NCI-H2227 (cell line): Measurements from ENCODE around the gene AMFR.
"Not testable (repeated sequence)": the region's sequence is repeated elsewhere in the genome, so short reads cannot be mapped to it uniquely, and the experiment has no call there.

Source experiments
- DNase-seq: peaks from one replicate; lab custom pipeline; 2025; ENCODE audit not compliant: unreplicated experiment; lab: John Stamatoyannopoulos, UW

The AMFR gene

GRCh38 chr16:56396724-56397123 lies 28.6 kb downstream of the AMFR start:
- not testable (repeated sequence) for DNase-seq

- no peak for DNase-seq
Observed at GRCh38 chr16:56389554-56389953, 35.8 kb downstream of the AMFR start.

DNA sequence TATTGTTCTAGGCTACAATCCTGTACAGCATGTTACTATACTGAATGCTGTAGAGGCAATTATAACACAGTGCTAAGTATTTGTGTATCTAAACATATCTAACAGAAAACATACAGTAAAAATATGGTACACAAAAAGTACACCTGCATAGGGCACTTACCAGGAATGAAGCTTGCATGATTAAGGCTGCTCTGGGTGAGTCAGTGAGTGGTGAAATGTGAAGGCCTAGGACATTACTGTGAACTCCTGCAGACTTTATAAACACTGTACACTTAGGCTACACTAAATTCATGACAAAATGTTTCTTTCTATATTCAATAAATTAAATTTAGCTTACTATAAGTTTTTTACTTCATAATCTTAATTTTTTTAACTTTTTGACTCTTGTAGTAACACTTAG lies 37.1 kb downstream of the AMFR start:
- DNase-seq, result no peak

GRCh38 chr16:56387396-56387795 lies 37.9 kb downstream of the AMFR start:
- no peak for DNase-seq

DNA sequence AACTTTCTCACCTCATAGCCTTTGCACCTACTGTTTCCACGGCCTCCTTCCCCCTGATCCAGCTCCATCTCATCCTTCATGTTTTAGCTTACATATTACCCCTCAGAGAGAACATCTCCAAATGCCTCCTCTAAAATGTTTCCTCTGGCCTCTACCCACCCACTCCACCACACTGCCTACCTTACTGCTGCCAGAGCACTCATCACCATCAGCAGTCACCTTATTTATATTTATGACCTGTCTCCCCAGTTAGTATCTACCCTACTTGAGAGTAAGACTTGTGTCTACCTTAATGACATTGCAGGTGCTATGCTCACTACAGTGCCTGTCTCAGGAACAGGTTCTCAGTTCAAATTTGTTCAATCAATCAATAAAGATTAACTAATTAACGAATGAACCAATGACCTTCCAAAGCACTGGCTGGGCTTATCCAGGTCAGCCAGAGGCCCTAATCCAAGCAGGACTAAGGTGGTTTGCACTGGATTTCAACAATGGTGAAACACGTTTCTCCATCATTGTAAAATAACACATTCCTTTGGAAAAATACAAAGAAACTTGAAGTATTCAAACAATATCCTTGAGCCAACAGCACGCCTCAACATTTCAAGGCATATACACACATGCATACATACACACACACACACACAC lies 41.1 kb downstream of the AMFR start:
- no peak for DNase-seq

GRCh38 chr16:56382901-56383355 lies 42.4 kb downstream of the AMFR start:
- no peak for DNase-seq

DNA sequence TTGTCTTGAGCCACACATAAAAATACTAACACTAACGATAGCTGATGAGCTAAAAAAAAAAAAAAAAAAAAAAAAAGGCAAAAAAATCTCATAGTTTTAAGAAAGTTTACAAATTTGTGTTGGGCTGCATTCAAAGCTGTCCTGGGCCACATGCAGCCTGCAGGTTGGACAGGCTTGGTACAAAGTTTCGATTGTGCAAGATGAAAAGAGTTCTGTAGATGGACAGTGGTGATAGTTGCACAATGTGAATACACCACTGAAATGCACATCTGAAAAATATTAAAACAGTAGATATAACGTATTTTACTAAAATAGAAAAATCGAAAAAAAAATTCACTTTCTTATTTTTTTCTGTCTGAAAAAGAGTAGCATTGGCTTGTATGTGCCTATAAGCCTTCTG lies 42.9 kb downstream of the AMFR start:
- no peak for DNase-seq

DNA sequence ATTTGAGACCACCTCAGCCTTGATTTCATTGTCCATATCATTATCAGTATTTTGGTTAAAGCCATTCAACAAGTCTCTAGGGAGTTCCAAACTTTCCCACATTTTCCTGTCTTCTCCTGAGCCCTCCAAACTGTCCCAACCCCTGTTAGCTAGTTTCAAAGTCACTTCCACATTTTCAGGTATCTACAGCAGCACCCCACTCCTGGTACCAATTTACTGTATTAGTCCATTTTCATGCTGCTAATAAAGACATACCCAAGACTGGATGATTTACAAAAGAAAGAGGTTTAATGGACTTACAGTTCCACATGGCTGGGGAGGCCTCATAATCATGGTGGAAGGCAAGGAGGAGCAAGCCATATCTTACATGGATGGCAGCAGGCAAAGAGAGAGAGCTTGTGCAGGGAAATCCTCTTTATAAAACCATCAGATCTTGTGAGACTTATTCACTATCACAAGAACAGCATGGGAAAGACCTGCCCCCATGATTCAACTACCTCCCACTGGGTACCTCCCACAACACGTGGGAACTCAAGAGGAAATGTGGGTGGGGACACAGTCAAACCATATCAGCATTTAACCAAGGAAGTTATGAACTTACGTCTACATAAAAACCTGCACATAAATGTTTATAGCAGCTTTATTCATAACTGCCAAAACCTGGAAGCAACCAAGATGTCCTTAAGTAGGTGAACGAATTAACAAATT lies 44.4 kb downstream of the AMFR start:
- DNase-seq, result not testable (repeated sequence)

DNA sequence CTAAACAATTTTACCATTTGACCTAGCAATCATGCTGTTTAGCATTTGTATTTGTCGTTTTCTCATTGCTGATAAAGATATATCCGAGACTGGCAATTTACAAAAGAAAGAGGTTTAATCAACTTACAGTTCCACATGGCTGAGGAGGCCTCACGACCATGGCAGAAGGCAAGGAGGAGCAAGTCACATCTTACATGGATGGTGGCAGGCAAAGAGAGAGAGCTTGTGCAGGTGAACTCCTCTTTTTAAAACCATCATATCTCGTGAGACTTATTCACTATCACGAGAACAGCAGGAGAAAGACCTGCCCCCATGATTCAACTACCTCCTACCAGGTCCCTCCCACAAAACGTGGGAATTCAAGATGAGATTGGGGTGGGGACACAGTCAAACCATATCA lies 46.3 kb downstream of the AMFR start:
- not testable (repeated sequence) for DNase-seq

GRCh38 chr16:56375792-56376191 lies 49.6 kb downstream of the AMFR start:
- DNase-seq, result not testable (repeated sequence)

DNA sequence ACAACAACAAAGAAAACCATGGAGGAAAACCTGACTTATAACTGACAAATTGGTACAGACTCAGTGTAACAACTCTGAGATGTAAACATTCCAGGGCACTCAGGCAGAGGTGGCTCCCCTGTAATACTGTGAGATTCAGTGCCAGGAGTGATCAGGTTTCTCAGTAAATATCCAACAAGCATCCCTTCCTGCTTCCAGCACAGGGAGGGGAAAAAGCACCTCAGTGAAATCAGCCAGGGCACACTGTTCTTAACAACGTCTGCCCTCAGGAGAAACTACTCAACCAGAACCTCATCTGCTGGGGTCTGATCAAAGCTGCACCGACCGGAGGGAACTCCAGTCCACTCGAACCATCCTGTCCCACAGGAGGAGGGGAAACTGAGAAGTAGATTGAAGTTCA lies 52.3 kb downstream of the AMFR start:
- no peak for DNase-seq

DNA sequence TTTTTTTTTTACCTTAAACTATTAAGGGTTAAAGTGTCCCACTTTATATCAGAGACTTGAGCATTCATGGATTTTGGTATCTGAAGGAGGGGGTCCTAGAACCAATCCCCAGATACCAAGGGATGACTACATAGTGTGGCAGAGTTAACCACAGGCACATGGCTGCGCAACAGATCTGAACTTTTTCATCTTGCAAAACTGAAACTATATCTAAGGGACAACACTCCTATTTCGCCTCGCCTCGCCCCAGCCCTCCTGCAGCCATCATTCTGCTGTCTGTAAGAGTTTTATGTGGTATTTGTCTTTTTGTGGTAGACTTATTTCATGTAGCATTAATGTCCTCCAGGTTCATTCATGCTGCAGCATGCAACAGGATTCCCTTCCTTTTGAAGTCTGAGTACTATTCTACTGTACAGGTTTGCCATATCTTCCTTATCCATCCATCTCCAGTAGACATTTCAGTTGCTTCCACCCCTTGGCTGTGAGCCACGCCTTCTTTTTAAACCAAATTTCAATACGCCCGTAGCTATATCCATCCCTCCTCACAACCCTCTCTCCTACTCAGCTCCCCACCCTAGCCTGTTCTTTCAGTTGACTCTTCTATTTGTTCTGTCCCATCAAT lies 53.2 kb downstream of the AMFR start:
- DNase-seq, result no peak

DNA sequence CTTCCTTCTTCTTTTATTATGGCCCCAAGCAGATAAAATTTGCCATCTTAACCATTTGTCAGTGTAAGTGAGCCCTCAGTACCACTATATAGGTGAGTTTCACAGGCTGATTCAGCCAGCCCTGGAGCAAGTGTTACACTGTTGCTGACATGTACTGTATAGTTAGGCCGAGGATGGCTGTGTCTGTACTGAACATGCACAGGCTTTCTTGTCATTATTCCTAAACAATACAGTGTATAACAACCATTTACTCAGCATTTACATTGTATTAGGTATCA lies 53.7 kb downstream of the AMFR start:
- DNase-seq, result no peak

- DNase-seq, result no peak
Observed at GRCh38 chr16:56370875-56371659, 54.3 kb downstream of the AMFR start.

DNA sequence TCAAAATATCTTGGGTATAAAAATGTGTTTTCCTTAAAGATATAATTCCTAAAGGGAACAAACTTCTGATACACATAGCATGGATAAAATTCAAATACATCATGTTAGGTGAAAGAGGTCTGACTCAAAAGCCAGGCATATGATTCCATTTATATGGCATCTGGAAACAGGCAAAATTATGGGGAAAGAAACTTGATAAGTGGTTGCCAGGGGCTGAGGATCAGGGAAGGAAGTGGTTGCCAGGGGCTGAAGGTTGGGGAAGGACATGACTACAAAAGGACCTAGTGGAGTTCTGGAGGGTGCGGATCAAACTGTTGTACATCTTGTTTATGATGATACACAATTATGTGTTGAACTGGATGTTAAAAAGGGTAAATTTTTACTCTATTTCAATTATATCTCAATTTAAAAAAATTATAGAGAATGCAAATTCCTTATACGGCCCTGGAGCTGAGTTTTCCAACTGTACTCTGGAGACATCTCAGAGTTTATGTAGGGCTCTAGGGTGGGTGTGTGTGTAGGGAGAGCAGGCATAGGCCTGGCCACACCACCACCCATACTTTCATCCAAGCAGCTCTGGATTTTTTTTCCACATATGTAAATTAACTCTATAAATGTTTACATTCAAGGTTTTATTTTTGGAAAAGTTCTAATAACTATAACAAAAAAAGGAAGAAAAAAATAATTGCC lies 55.0 kb downstream of the AMFR start:
- no peak for DNase-seq

- DNase-seq, result no peak
Observed at GRCh38 chr16:56369202-56369601, 56.1 kb downstream of the AMFR start.

DNA sequence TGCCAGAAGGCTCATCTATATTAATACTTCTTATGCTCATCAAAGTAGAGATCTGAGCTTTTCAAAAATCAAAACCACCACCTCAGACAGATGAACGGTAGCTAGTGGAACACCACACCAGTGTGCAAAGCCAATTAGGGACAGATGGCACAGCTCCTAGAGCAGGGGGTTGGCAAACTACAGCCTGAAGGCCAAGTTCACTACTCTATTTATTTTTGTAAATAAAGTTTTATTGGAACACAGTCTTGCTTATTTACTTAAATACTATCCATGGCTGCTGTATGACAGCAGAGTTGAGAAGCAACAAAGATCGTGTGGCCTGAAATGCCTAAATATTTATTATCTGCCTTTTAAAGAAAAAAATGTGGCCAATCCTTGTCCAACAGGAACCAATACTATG lies 56.8 kb downstream of the AMFR start:
- no peak for DNase-seq

DNA sequence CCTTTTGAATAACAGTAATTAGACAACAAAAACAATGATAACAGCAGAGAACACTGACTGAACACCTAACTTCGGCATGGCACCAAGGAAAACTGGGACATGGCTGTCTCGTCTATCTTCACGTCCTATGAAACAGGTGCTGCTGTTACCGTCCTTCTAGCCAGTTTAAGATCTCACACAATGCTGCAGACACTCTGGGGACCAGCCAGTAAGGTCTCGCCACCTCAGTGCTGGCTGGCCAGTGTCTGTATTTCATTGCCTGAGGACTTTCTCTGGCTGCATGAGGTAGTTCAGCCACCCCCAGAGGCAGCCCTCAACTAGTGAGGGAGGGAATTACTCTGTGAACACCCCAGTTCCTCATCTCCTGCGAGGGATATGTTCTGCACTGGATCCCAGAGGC lies 57.6 kb downstream of the AMFR start:
- DNase-seq, result no peak

- DNase-seq, result no peak
Observed at GRCh38 chr16:56366945-56367344, 58.4 kb downstream of the AMFR start.

GRCh38 chr16:56365552-56365951 lies 59.8 kb downstream of the AMFR start:
- no peak for DNase-seq

GRCh38 chr16:56364865-56365264 lies 60.5 kb downstream of the AMFR start:
- no peak for DNase-seq
